ENCODE data around the gene CTNND2.

- TF ChIP-seq CTCF (IDR thresholded peaks at IDR 0.05; ENCODE audit: borderline replicate concordance, extremely low read depth, low read length, poor library complexity, severe bottlenecking) (no peak), EZH2 (IDR thresholded peaks at IDR 0.05; ENCODE audit: borderline replicate concordance, low read depth, low read length, severe bottlenecking) (no peak)
Measured at GRCh38 chr5:11289208-11289607, 615.0 kb downstream of the CTNND2 start.

All from DND-41 (cell line).